Stimulated activated CD4-positive, alpha-beta T cell treated with anti-CD3 and anti-CD28 coated beads, Interleukin-4, amount 100 ng/mL, for 1 hour (primary cell): ENCODE measurements around the gene IGFBPL1.
"Not testable (repeated sequence)": the region's sequence is repeated elsewhere in the genome, so short reads cannot be mapped to it uniquely, and the experiment has no call there.

Experiments used
- DNase-seq: peaks from one replicate; pipeline ENCODE4 v3.0.0-alpha.2; 2020

Gene IGFBPL1

GRCh38 chr9:38394416-38394815 lies 29.8 kb downstream of the IGFBPL1 start:
- DNase-seq: no peak

GRCh38 chr9:38393128-38393796 lies 31.0 kb downstream of the IGFBPL1 start:
- no peak for DNase-seq

- peak; percentile 64 for DNase-seq
These were observed 31.8 kb downstream of the IGFBPL1 start, which contains the start of gene ALDH1B1 for GRCh38 chr9:38392235-38393127. TSS of gene ALDH1B1 (plus strand) at chr9:38392702. CDS start at chr9:38395749, 3,047 bp downstream.

DNA sequence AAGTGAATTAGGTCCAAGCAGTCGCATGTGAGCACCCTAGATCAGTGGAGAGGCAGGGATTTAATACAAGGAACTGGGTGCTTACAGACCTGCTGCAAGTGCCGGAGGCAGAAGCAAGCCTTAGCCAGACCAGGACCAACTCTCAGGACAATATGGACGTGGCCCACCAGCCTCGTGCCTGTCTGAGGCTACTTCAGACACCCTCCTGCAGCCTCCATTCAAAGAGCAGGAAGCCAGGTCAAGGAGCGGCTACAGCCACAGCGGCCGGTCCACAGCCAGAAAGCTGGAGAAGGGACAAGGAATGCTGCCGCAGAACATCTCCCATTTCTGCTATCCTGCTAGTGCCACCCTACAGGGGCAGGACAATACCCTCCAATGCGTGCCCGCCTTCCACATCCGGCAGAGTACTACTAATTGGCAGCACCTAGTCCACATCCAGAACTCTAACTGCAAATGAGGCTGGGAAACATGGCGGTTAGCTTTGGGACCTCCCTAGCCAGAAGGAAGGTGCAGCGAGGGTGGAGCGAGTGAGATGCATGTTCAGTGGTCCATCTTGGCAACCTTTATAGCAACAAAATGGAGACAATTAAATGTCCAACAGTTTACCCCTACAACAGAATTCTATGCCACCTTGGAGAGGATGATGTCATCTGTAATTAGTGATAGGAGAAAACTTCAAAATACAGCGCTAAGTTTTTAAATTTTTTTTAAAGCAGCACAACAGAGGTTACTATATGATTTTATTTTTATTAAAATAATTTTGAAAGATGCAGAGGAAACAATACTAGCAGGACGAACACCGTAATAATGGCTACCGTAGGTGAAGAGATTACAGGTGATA lies 32.8 kb downstream of the IGFBPL1 start:
- DNase-seq: no peak

DNA sequence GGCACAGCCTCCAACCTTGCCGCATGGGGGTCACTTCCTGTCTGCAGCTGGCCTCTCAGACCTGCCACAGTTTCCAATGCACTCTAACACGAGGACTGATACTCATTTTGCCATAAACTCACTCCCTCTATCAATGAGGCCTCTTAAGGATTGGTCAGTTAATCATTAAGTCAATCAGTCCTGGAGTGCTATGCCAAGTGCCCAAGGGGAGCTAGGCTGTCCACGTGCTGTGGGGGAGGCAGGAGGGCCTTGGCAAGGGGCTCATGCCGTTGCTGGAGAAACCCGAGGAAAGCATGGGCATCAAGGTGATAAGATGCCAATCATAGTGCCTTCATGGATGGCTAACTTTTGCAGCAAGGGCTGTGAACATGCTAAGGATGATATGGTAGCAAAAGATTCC lies 33.4 kb downstream of the IGFBPL1 start:
- no peak for DNase-seq

DNA sequence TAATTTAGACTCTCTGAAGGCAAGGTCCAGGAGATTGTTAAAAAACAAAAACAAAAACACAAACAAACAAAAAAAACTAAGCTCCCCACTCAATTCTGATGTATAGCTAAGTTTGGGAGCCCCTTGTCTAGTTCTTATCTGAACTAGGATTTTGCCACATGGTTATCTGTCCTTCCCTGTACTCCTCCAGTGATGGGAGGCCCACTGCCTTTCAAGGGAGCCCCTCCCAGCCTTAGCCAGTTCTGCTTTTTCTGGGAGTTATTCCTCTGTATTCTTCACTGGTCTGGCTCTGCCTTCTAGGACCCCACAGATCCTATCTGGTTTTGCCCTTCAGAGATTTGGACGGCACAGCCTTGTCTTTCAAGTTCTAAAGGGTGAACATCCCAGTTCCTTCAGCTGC lies 33.8 kb downstream of the IGFBPL1 start:
- no peak for DNase-seq

- no peak for DNase-seq
These were observed 34.9 kb downstream of the IGFBPL1 start for GRCh38 chr9:38389313-38389712.

GRCh38 chr9:38388283-38389223 lies 35.7 kb downstream of the IGFBPL1 start:
- DNase-seq: no peak

DNA sequence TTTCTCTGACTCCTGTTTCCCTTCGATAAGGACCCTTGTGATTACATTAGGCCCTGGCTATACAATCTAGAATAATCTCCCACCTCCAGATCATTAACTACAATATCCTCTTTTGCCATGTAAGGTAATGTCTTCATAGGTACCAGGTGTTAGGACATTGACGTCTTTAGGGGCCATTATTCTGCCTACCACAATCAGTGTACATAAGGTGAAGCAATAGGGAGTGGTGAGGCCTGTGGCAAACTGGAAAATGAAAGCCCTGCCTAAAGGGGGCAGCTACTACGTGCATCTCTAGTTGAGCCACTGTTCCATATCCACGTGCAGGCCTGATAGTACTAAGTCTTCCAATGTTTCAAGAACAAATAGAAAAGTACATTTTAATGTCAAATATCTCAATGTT lies 36.5 kb downstream of the IGFBPL1 start:
- DNase-seq: no peak

DNA sequence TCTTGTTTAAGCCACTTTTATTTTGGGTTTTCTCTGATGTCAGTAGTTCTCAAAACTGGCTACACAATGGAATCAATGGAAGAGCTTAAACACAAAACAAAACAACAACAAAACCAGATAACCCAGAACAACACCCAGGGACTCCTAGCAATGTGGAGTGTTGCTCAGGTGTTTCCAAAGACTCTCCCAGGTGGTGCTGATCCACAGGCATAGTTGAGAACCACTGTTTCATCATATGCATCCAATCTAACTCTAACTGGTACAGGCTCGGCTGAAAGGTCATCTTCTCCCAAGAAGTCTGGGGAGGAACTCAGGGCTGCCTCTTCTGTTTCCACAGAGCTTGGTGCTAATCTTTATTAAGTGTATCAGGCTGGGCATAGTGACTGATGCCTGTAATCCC lies 37.2 kb downstream of the IGFBPL1 start:
- DNase-seq: no peak

- no peak for DNase-seq
These were observed 37.8 kb downstream of the IGFBPL1 start for GRCh38 chr9:38386319-38386895.

DNA sequence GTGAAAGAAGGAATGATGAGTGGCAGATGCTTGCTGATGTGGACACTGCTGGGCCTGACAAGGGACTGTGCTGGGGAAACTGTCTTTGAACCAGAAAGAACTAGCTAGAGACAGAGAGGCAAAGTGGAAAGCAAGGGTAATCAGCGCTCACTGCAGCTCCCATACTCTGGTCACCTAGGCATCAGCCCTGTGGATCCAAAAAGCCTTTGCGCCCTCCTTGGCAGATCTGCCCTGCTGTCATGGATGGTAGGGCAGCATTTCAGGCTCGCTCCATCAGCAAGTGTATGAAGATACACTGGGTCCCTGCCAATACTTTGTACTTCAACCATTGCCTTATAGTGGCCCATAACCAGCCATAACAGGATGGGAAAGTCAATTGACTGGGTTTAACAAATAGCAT lies 38.4 kb downstream of the IGFBPL1 start:
- no peak for DNase-seq

DNA sequence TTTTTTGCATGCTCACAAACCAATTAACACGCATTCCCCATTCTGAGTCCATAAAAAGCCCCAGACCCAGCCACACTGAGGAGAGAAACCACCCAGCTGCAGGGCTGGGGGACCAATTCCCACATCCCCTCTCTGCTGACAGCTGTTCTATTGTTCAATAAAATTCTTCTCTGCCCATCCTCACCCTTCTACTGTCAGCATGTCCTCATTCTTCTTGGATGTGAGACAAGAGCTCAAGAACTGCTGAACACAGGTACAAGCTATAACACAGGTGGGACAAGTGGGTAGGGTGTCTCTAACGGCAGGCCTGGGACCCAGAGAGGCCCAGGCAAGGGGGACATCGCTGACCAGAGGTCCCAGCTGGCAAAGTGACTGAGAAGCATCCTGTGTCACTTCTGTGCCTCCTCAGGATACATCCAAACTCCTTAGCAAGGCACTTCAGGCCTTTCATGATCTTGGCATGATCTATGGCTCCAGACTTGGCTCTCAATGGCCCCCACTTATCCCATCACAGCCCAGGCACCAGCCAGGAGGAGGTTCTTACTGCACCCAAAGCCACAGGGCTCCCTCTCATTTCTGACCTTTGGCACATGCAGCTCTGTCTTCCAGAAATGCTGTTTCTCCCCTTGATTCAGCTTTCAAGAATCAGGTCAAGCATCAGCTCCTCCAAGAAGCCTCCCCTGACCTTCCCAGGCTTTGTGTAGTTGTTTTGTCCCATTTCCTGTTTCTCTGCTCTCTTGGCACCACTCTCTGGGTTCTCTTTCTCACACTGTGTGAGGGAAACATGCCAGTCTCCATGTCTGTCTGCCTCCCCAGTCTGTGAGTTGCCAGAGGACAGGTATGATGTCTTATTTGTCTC lies 39.0 kb downstream of the IGFBPL1 start:
- no peak for DNase-seq

- no peak for DNase-seq
These were observed 42.1 kb downstream of the IGFBPL1 start for GRCh38 chr9:38382141-38382540.

DNA sequence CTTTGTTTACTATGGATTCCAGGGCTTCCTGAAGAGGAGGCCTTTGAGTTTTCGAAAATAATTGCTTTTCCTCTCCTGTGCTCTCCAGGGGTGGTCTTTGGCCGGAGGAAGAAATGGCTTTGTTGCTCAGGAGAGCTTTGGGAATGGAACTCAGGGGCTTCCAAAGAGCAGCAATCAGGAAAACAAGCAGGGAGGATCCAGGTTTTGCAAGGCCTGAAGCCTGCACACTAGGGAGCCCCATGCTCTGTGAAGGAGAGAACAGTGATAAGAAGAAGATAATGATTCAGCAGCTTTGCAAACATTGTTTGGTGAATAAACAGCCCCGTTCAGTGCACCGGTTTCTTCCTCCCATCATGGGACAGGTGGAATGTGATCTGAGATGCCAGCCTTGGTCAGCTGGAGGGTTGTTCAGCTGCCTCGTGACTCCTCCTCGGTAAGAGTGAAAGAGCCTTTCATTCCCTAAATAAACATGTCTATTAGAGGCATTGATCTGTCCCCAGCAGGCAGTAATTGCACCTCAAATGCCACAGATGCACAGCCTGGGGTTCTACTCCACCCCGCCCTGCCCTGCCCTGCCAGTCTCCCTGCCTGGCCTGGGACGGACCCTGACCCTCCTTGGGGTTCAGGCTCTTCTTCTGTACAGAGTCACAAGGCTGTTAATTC lies 43.3 kb downstream of the IGFBPL1 start:
- DNase-seq: no peak

GRCh38 chr9:38380230-38380871 lies 43.9 kb downstream of the IGFBPL1 start:
- no peak for DNase-seq

DNA sequence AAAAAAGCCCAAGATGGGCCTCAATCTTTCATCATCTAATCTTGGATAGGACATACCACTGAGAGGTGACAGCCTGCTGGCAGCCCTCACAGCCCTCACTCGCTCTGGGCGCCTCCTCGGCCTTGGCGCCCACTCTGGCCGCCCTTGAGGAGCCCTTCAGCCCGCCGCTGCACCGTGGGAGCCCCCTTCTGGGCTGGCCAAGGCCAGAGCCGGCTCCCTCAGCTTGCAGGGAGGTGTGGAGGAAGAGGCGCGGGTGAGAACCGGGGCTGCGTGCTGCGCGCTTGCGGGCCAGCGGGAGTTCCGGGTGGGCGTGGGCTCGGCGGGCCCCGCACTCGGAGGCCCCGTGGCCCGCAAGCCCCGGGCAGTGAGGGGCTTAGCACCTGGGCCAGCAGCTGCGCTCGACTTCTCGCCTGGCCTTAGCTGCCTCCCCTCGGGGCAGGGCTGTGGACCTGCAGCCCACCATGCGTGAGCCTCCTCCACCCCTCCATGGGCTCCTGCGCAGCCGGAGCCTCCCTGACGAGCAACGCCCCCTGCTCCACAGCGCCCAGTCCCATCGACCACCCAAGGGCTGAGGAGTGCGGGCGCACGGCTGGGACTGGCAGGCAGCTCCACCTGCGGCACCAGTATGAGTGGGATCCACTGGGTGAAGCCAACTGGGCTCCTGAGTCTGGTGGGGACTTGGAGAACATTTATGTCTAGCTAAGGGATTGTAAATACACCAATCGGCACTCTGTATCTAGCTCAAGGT lies 46.7 kb downstream of the IGFBPL1 start:
- not testable (repeated sequence) for DNase-seq

DNA sequence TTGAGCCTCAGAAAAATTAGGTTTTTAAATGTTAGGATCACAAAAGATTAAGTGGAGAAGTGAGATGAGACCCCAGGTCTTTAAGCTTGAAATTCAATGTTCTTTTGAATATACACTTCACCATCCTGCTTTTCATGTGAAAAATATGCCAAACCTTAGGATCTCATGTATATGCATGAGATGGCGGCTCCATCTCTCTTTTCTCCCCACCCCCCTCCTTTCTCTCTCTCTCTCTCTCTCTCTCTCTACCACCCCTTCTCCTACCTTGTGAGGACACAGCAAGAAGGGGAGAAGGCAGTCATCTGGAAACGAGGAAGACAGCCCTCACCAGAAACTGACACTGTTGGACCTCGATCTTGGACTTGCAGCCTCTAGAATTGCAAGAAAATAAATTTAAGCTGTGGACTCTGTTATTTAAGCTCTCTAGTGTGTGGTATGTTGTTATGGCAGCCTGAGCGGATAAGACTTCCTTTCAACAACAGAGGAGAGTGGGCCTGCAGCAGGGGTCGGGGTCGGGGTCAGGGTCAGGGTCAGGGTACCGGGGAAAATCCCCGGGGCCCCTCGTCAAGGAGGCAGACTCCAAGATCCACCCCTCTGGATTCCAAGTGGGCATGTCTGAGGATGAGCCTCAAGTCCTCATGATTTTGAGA lies 48.1 kb downstream of the IGFBPL1 start:
- no peak for DNase-seq
